B cell (primary cell): Measurements from ENCODE around the gene PRR7.

Source experiments
- CTCF ChIP-seq: fragments of 200-600 bp; IDR thresholded peaks from one replicate; pipeline ENCODE4 v1.8.0; 2022; ENCODE audit warnings: antibody characterized with exemption, mild to moderate bottlenecking
- EZH2 ChIP-seq: IDR thresholded peaks from 2 replicates; pipeline ENCODE4 v1.6.1; 2012; ENCODE audit warnings: borderline replicate concordance, low read depth, mild to moderate bottlenecking, moderate library complexity, low read length; ENCODE audit not compliant: insufficient read depth, poor library complexity, severe bottlenecking

DNA sequence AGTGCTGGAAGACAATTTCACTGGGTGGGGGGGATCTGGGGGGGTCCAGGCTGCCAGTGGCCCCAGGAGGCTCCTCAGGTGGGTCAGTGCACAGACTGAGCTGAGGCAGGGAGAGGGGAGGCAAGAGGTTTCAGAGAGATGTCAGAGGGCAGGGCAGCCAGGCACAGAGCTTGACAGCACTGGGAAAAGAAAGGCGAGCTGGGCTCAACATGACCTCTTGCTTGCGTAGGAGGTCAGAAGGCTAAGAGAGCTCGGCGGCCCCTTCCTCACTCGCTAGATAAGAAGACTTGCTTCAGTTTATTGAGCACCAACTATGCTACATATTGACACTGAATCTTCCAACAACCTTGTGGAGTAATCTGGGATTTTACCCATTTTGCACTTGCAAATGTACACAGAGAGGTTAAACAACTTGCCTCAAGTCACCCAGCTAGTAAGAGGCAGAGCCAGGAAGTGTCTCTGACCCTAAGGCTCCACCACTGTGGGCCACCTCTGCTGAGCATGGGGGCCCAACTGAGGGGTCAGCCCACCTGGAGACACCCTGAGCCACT lies 47.3 kb downstream of the PRR7 start:
- TF ChIP-seq CTCF (no peak), EZH2 (no peak)
